ENCODE data around the gene MIGA2. TPM values are rescaled to one million over a fixed set of nuclear protein-coding genes. Genes with fewer than 3 reads are reported as not detected.

The MIGA2 gene
- total RNA-seq, 1 experiment from 2014 or later = 10.2 TPM

DNA sequence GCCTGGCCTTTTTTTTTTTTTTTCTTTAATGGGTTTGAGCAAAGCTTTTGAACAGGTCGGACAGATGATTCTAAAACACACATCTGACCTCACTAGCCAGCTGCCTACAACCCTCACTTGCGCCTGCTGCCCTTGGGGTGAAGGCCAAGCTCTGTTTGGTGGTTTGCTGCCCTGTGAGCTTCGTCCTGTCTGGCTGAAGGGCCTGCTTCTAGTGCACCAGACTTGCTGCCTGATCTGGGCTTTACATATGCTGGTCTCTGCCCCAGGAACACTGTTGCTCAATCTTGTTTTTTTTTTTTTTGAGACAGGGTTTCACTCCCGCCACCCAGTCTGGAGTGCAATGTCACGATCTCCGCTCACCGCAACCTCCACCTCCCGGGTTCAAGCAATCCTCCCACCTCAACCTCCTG lies 28.1 kb downstream of the MIGA2 start:
- H3K27me3 ChIP-seq (ENCODE audit: low read length) = no peaks in the 10 kb centered on the region
- no peaks in the 10 kb centered on the region for H3K79me2 ChIP-seq (ENCODE audit: low read length)

DNA sequence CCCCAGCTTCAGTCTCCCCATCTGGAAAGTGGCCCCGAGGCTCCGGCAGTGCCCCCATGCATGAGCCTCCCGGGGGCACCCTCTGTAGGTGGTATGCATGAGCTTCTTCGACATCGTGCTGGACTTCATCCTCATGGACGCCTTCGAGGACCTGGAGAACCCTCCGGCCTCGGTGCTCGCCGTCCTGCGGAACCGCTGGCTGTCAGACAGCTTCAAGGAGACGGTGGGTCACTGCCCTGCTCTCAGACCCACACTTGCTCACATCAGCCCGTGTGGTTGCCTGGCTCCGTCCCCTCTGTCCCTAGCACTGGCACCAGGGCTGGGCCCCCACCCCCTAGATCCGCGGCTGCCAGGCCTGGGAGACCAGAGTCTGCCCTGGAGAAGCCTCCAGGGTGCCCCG lies 31.7 kb downstream of the MIGA2 start:
- H4K20me1 ChIP-seq (ENCODE audit: insufficient read depth, low read depth, low read length) = no peaks in the 10 kb centered on the region
- DNase-seq = no peak
- H3K4me1 ChIP-seq (ENCODE audit: low read length) = no peaks in the 10 kb centered on the region

More for the DNA sequence above, 28.1 kb downstream of the MIGA2 start:
- Histone ChIP-seq H3K9me2 (replicated peaks; ENCODE audit: insufficient read depth, low read length) (no peaks in the 10 kb centered on the region), H3K4me1 (ENCODE audit: low read length) (no peaks in the 10 kb centered on the region), H3K4me2 (ENCODE audit: low read depth, low read length, poor library complexity, severe bottlenecking) (no peak overlapping the region), H2AFZ (ENCODE audit: low read length) (no peak overlapping the region), H3K9ac (ENCODE audit: low read length) (no peak overlapping the region), H4K20me1 (ENCODE audit: insufficient read depth, low read depth, low read length) (no peaks in the 10 kb centered on the region), H3K9me3 (ENCODE audit: low read length) (no peaks in the 10 kb centered on the region), H3K36me3 (ENCODE audit: insufficient read depth, low read length) (peaks cover 6% of the 10 kb centered on the region; the same call in 1 of the 2 replicates), H3K27ac (ENCODE audit: low read length) (no peak overlapping the region), H3K4me3 (ENCODE audit: low read length) (no peak overlapping the region)
- DNase-seq = no peak

DNA sequence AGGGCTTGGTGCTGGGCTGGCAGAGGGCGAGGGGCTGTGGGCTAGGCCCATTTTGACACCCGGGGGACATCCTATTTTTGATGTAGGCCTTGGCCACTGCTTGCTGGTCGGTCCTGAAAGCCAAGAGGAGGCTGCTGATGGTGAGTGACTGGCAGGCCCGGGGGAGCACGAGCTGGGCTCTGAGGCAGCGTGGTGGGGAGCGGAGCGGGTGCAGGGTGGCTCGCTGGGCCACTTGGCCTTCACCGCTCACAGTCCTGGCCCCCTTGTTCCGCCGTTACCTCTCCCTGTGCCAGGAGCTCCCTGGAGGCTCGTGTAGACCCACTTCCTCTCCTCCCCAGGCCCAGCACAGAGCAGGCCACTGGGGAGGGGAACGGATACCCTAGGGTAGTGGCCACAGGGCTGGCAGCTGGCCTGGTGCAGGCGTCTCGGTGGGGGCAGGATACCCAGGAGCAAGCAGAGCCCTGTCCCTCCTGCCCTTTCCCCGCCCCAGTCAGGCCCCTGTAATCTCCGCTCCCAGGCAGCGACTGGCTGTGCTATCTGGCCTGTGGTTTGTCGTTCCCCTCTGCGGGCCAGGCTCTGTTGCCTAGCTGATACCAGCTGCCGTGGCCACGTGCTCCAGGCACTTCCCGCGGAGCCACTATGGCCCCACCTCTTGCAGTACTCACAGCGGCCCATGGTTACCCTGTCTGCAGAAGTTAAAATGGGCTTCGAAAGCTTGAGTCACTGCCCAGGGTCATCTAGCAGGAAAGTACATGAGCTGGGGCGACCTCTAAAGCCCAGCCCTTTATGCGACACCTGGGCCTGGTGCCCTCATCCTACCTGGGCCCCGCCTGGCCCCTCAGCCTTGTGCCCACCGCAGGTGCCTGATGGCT lies 32.8 kb downstream of the MIGA2 start:
- no peak overlapping the region for H3K27ac ChIP-seq (ENCODE audit: low read length)
- H4K20me1 ChIP-seq (ENCODE audit: insufficient read depth, low read depth, low read length) = no peaks in the 10 kb centered on the region
- H3K9me3 ChIP-seq (ENCODE audit: low read length) = no peaks in the 10 kb centered on the region
- no peaks in the 10 kb centered on the region for H3K27me3 ChIP-seq (ENCODE audit: low read length)
- H3K79me2 ChIP-seq (ENCODE audit: low read length) = no peaks in the 10 kb centered on the region
- H3K4me3 ChIP-seq (ENCODE audit: low read length) = no peak overlapping the region
- H3K9ac ChIP-seq (ENCODE audit: low read length) = no peak overlapping the region
- H3K9me2 ChIP-seq (replicated peaks; ENCODE audit: insufficient read depth, low read length) = no peaks in the 10 kb centered on the region
- H2AFZ ChIP-seq (ENCODE audit: low read length) = no peak overlapping the region
- no peak for DNase-seq
- H3K36me3 ChIP-seq (ENCODE audit: insufficient read depth, low read length) = peaks cover 2% of the 10 kb centered on the region; the same call in 1 of the 2 replicates
- no peaks in the 10 kb centered on the region for H3K4me1 ChIP-seq (ENCODE audit: low read length)
- H3K4me2 ChIP-seq (ENCODE audit: low read depth, low read length, poor library complexity, severe bottlenecking) = no peak overlapping the region

More for the DNA sequence above, 31.7 kb downstream of the MIGA2 start:
- Histone ChIP-seq H3K79me2 (ENCODE audit: low read length) (no peaks in the 10 kb centered on the region), H3K9ac (ENCODE audit: low read length) (no peak overlapping the region), H3K9me3 (ENCODE audit: low read length) (no peaks in the 10 kb centered on the region), H3K27ac (ENCODE audit: low read length) (no peak overlapping the region), H3K36me3 (ENCODE audit: insufficient read depth, low read length) (peaks cover 2% of the 10 kb centered on the region; the same call in 1 of the 2 replicates), H3K4me3 (ENCODE audit: low read length) (no peak overlapping the region), H2AFZ (ENCODE audit: low read length) (no peak overlapping the region), H3K27me3 (ENCODE audit: low read length) (no peaks in the 10 kb centered on the region), H3K9me2 (replicated peaks; ENCODE audit: insufficient read depth, low read length) (no peaks in the 10 kb centered on the region), H3K4me2 (ENCODE audit: low read depth, low read length, poor library complexity, severe bottlenecking) (no peak overlapping the region)

DNA sequence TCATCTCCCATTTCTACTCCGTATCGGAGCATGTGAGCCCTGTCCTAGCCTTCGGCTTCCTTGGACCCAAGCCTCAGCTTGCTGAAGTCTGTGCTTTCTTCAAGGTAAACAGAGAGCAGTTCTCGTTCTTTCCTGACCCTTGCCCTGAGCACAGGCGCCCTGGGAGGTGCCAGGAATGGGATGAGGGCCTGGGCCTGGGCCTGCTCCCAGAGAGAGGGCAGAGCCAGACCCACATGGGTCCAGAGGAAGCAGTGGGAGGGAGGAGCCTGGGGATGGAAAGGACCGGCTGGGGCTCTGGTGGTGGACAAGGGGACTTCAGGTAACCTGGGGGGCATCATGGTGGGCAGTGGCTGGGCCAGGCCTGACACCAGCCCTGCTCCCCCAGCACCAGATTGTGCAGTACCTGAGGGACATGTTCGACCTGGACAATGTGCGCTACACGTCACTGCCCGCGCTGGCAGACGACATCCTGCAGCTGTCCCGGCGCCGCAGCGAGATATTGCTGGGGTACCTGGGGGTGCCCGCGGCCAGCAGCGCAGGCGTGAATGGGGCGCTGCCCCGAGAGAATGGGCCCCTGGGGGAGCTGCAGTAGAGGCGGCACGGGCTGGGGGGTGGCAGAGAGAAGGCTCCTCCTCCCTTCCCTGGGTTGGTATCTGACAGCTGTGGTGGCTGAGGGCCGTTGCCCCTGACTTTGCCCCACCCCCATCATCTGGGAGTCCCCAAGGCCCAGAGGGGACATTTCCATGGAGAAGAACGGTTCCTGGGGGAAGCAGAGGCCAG lies 33.6 kb downstream of the MIGA2 start:
- H3K4me1 ChIP-seq (ENCODE audit: low read length) = no peaks in the 10 kb centered on the region
- H3K27me3 ChIP-seq (ENCODE audit: low read length) = no peaks in the 10 kb centered on the region
- H2AFZ ChIP-seq (ENCODE audit: low read length) = no peak overlapping the region
- no peaks in the 10 kb centered on the region for H3K9me2 ChIP-seq (replicated peaks; ENCODE audit: insufficient read depth, low read length)
- H3K79me2 ChIP-seq (ENCODE audit: low read length) = no peaks in the 10 kb centered on the region
- H4K20me1 ChIP-seq (ENCODE audit: insufficient read depth, low read depth, low read length) = no peaks in the 10 kb centered on the region
- H3K9me3 ChIP-seq (ENCODE audit: low read length) = no peaks in the 10 kb centered on the region
- no peak overlapping the region for H3K4me3 ChIP-seq (ENCODE audit: low read length)
- no peak for DNase-seq
- no peaks in the 10 kb centered on the region for H3K36me3 ChIP-seq (ENCODE audit: insufficient read depth, low read length)
- no peak overlapping the region for H3K4me2 ChIP-seq (ENCODE audit: low read depth, low read length, poor library complexity, severe bottlenecking)
- H3K9ac ChIP-seq (ENCODE audit: low read length) = no peak overlapping the region
- no peak overlapping the region for H3K27ac ChIP-seq (ENCODE audit: low read length)

DNA sequence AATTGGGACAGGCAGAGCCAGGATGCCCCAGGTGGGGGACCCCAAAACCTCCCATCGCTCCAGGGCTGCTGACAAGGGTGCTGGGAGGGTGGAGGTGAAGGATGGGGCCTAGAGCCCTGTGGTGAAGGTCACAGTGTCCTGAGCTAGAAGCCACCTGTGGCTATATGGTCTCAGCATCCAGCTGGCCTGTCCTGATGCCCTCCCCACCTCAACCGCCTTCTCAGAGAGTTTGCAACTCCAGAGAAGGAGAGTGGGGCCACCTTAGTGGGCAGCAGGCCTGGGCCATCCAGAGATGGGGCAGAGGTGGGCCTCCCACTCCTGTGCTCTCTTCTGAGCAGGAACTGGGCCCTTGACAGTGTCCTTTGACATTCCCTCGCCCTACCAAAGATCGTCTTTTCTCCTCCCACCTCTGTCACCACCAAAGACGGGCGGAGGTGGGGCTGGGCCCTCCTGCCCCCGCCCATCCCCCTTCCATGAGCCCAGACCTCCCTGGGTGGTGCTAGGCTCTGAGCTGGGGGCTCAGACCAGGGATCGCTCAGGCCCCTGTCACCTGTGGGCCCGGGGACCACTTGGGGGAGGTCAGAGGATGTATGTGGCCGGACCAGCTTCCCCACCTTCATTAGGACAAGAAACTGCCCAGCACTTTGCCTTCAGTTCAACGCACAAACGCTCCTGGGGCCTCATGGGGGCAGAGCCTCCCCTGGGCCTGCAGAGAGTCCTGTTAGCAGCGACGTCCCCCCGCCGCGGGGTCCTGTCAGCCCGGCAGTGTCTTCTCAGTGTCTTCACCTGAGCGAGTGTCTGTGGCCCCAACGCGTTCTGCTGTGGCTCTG lies 34.5 kb downstream of the MIGA2 start:
- no peaks in the 10 kb centered on the region for H3K9me3 ChIP-seq (ENCODE audit: low read length)
- no peaks in the 10 kb centered on the region for H3K4me1 ChIP-seq (ENCODE audit: low read length)

DNA sequence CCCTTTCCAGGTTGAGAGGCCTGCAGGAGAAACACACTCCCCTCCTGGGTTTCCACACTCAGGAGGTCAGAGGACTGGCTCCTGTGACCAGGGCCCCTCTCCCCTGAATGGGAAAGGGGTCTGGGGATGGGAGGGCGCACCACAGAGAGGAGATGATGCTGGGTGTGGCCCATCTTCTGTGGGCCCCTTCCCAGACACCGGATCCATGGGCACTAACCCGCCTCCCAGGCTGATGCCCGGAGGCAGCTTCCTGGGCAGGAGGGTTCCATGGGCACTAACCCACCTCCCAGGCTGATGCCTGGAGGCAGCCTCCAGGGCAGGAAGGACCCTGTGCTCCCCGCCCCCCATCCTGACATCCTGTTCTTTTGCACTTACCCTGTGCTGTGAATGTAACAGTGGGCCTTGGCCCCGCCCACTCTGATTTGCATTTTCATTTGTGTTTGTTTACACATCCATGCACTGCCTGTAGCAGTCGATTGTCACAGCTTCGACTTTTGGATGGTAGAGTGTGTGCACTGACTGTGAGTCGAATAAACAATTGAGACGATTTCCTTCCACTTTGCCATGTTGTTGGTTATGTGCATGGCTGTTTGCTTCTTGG lies 35.2 kb downstream of the MIGA2 start:
- no peaks in the 10 kb centered on the region for H4K20me1 ChIP-seq (ENCODE audit: insufficient read depth, low read depth, low read length)
- H2AFZ ChIP-seq (ENCODE audit: low read length) = no peak overlapping the region
- H3K9ac ChIP-seq (ENCODE audit: low read length) = no peak overlapping the region
- no peaks in the 10 kb centered on the region for H3K4me1 ChIP-seq (ENCODE audit: low read length)
- no peaks in the 10 kb centered on the region for H3K9me3 ChIP-seq (ENCODE audit: low read length)
- H3K4me2 ChIP-seq (ENCODE audit: low read depth, low read length, poor library complexity, severe bottlenecking) = no peak overlapping the region
- H3K27me3 ChIP-seq (ENCODE audit: low read length) = no peaks in the 10 kb centered on the region
- no peak for DNase-seq
- no peak overlapping the region for H3K4me3 ChIP-seq (ENCODE audit: low read length)
- no peaks in the 10 kb centered on the region for H3K36me3 ChIP-seq (ENCODE audit: insufficient read depth, low read length)
- H3K27ac ChIP-seq (ENCODE audit: low read length) = no peak overlapping the region
- no peaks in the 10 kb centered on the region for H3K9me2 ChIP-seq (replicated peaks; ENCODE audit: insufficient read depth, low read length)
- H3K79me2 ChIP-seq (ENCODE audit: low read length) = no peaks in the 10 kb centered on the region

More for the DNA sequence above, 34.5 kb downstream of the MIGA2 start:
- Histone ChIP-seq H4K20me1 (ENCODE audit: insufficient read depth, low read depth, low read length) (no peaks in the 10 kb centered on the region), H2AFZ (ENCODE audit: low read length) (no peak overlapping the region), H3K4me3 (ENCODE audit: low read length) (no peak overlapping the region), H3K79me2 (ENCODE audit: low read length) (no peaks in the 10 kb centered on the region), H3K36me3 (ENCODE audit: insufficient read depth, low read length) (no peaks in the 10 kb centered on the region), H3K9ac (ENCODE audit: low read length) (no peak overlapping the region), H3K9me2 (replicated peaks; ENCODE audit: insufficient read depth, low read length) (no peaks in the 10 kb centered on the region), H3K27ac (ENCODE audit: low read length) (no peak overlapping the region), H3K4me2 (ENCODE audit: low read depth, low read length, poor library complexity, severe bottlenecking) (no peak overlapping the region), H3K27me3 (ENCODE audit: low read length) (no peaks in the 10 kb centered on the region)
- no peak for DNase-seq

DNA sequence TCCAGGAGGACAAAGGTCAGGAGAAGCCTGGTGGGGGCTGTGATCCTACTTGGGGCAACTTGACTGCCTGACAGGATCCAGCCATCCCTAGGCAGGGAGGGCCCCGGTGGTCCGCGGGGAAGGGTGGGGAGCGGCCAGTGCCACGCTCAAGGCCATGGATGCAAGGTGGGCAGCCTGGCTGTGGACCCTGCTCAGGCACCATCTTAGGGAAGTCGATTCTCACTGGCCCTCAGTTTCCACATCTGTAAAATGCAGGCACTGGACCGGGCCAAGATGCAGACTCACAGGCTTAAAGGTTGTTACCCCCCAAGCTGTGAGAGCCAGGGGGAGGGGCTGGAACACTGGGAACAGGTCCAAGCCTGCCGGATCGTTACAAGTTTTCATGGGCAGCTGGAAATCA lies 35.7 kb downstream of the MIGA2 start:
- H3K9me2 ChIP-seq (replicated peaks; ENCODE audit: insufficient read depth, low read length) = no peaks in the 10 kb centered on the region
- no peak overlapping the region for H2AFZ ChIP-seq (ENCODE audit: low read length)
- H3K4me2 ChIP-seq (ENCODE audit: low read depth, low read length, poor library complexity, severe bottlenecking) = no peak overlapping the region
- H3K27me3 ChIP-seq (ENCODE audit: low read length) = no peaks in the 10 kb centered on the region
- DNase-seq = no peak
- no peak overlapping the region for H3K4me3 ChIP-seq (ENCODE audit: low read length)
- no peaks in the 10 kb centered on the region for H4K20me1 ChIP-seq (ENCODE audit: insufficient read depth, low read depth, low read length)
- H3K9ac ChIP-seq (ENCODE audit: low read length) = no peak overlapping the region
- H3K27ac ChIP-seq (ENCODE audit: low read length) = no peak overlapping the region
- no peaks in the 10 kb centered on the region for H3K9me3 ChIP-seq (ENCODE audit: low read length)
- no peaks in the 10 kb centered on the region for H3K36me3 ChIP-seq (ENCODE audit: insufficient read depth, low read length)
- H3K79me2 ChIP-seq (ENCODE audit: low read length) = no peaks in the 10 kb centered on the region
- no peaks in the 10 kb centered on the region for H3K4me1 ChIP-seq (ENCODE audit: low read length)

Measured in Karpas-422 (cell line).